ENCODE measurements around the gene PTPRG. TPM values are rescaled to one million over a fixed set of nuclear protein-coding genes. Genes with fewer than 3 reads are reported as not detected.

The PTPRG gene
- total RNA-seq, 1 donor from 2014 or later, result 3.7 TPM

DNA sequence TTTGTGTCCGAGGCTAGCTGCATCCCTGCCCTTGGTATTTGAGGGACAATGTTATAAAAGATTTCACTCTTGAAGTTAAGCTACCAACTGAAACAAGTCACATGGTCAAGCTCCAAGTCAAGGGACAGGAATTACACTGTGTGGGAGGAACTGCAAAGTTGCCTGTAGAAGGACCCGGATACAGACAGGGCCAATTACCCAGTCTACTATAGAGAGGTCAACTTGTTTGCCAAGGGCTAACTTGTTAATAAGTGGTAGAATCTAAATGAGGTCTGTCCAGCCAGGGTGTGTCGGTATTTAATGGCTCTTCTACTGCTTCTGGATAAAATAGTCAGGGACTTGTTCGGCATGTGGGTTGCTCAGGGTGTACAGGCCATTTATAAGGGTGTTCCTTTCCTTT is 55.7 kb downstream of the PTPRG start:
- Mint-ChIP-seq H3K9me3 (no peaks in the 10 kb centered on the region), H3K4me1 (ENCODE audit: low read depth) (no peaks in the 10 kb centered on the region), H3K27me3 (ENCODE audit: insufficient read depth) (peaks cover 7% of the 10 kb centered on the region), H3K27ac (no peak overlapping the region), H3K4me3 (no peak overlapping the region), H3K36me3 (ENCODE audit: low read depth) (no peaks in the 10 kb centered on the region)
- no peak for DNase-seq (ENCODE audit: low spot score)
- intact Hi-C loops (cut with micrococcal nuclease), result no loop called here

DNA sequence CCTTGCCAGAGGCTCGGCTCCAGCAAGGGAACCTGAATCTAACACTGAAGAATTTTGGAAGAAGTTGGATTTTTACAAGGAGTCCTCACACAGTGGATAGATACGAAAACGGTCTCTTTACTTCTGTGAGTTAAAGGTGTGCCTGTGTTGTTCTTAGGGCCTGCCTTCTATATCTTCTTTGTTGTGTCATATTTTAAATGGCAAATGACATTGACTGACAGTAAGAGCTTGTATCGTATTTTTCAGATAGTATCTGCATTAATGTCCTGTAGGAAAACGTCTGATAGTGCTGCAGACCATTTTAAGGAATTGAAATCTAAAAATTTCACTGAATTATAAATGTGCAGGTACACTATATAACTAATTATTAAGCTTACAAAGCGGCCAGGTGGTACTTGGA is 56.3 kb downstream of the PTPRG start:
- H3K36me3 Mint-ChIP-seq (ENCODE audit: low read depth), result no peaks in the 10 kb centered on the region
- no peak overlapping the region for H3K4me3 Mint-ChIP-seq

DNA sequence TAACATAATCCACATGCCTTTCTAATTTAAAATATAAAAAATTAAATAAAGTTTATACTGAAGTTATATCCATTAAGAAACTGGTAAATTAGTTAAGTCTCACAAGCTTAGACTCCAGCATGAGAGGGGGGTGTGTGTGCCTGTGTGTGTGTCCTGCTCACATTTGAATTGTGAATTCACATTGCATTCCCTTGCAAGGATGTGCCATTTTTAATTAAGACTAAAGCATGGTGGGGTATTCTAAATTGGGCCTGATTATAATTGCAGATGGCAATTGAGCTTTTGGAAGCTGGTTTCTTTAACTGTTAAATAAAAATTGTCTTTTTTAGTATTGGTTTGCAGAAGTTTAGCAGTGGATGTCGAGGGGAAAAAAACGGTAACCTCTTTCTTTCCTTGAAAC is 56.9 kb downstream of the PTPRG start:
- Mint-ChIP-seq H3K27me3 (ENCODE audit: insufficient read depth) (peaks cover 8% of the 10 kb centered on the region), H3K4me1 (ENCODE audit: low read depth) (no peaks in the 10 kb centered on the region), H3K4me3 (no peak overlapping the region), H3K9me3 (no peaks in the 10 kb centered on the region), H3K27ac (no peak overlapping the region), H3K36me3 (ENCODE audit: low read depth) (no peaks in the 10 kb centered on the region)
- DNase-seq (ENCODE audit: low spot score), result no peak
- intact Hi-C loops (cut with micrococcal nuclease), result no loop called here

More for the DNA sequence above, 56.3 kb downstream of the PTPRG start:
- intact Hi-C loops (cut with micrococcal nuclease), result no loop called here
- Mint-ChIP-seq H3K4me1 (ENCODE audit: low read depth) (no peaks in the 10 kb centered on the region), H3K27me3 (ENCODE audit: insufficient read depth) (peaks cover 7% of the 10 kb centered on the region), H3K27ac (no peak overlapping the region), H3K9me3 (no peaks in the 10 kb centered on the region)
- no peak for DNase-seq (ENCODE audit: low spot score)

DNA sequence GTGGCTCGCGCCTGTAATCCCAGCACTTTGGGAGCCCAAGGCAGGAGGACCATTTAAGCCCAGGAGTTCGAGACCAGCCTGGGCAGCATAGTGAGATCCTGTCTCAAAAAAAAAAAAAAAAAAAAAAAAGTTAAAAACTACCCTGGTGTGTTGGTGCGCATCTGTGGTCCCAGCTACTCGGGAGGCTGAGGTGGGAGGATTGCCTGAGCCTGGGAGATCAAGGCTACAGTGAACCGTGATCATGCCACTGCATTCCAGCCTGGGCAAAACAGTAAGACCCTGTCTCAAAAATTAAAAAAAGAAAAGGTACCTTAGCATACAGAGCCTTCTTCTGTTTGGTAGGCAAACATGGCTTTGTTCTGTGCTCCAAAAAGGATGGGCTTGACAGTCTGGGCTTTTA is 57.5 kb downstream of the PTPRG start:
- no peaks in the 10 kb centered on the region for H3K36me3 Mint-ChIP-seq (ENCODE audit: low read depth)
- H3K4me3 Mint-ChIP-seq, result no peak overlapping the region
- no peaks in the 10 kb centered on the region for H3K9me3 Mint-ChIP-seq
- no peaks in the 10 kb centered on the region for H3K4me1 Mint-ChIP-seq (ENCODE audit: low read depth)
- DNase-seq (ENCODE audit: low spot score), result no peak
- intact Hi-C loops (cut with micrococcal nuclease), result no loop called here
- no peak overlapping the region for H3K27ac Mint-ChIP-seq
- H3K27me3 Mint-ChIP-seq (ENCODE audit: insufficient read depth), result peaks cover 8% of the 10 kb centered on the region

DNA sequence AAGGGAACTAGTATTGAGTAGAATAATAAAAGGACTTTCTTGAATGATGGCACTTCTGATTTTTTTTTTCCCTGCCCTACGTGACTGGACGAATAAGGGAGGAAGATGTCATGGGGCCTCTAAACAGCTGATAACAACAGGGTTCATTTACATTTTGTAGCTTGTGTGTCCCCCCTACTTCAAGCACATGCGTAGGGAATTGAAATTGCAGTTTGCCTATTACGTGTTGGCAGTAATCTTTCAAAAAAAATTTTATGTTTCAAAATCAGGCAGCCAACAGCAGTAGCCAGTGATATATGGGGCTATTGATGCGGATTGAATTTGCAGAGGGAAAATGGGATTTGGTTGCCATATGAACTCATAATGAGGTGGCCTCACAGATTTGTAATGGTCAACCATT is 58.7 kb downstream of the PTPRG start:
- no peak overlapping the region for H3K4me3 Mint-ChIP-seq
- H3K27me3 Mint-ChIP-seq (ENCODE audit: insufficient read depth), result peaks cover 5% of the 10 kb centered on the region
- H3K9me3 Mint-ChIP-seq, result no peaks in the 10 kb centered on the region
- H3K4me1 Mint-ChIP-seq (ENCODE audit: low read depth), result no peaks in the 10 kb centered on the region
- intact Hi-C loops (cut with micrococcal nuclease), result no loop called here
- H3K27ac Mint-ChIP-seq, result no peak overlapping the region
- no peaks in the 10 kb centered on the region for H3K36me3 Mint-ChIP-seq (ENCODE audit: low read depth)
- DNase-seq (ENCODE audit: low spot score), result no peak

DNA sequence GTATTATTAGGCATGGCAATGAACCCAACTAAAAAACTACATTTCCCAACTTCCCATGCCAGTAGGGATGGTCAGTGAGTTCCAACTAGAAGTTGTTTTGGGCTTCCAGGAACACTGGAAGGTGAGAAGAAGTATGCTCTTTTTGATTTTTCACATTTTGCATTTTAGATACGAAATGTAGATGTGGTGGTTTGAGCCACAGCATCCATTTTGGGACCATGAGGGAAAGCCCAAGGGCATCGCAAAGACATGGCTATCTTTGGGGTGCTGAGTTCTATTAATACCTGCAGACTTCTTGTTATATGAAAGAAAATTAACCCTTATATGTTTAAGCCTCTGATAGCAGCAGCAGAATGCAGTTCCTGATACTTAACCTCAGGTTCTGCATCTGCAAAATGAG is 62.9 kb downstream of the PTPRG start:
- no peak for DNase-seq (ENCODE audit: low spot score)
- H3K4me3 Mint-ChIP-seq, result no peak overlapping the region
- H3K27ac Mint-ChIP-seq, result no peak overlapping the region
- peaks cover 5% of the 10 kb centered on the region for H3K27me3 Mint-ChIP-seq (ENCODE audit: insufficient read depth)
- H3K36me3 Mint-ChIP-seq (ENCODE audit: low read depth), result no peaks in the 10 kb centered on the region
- H3K4me1 Mint-ChIP-seq (ENCODE audit: low read depth), result no peaks in the 10 kb centered on the region
- intact Hi-C loops (cut with micrococcal nuclease), result no loop called here
- no peaks in the 10 kb centered on the region for H3K9me3 Mint-ChIP-seq

DNA sequence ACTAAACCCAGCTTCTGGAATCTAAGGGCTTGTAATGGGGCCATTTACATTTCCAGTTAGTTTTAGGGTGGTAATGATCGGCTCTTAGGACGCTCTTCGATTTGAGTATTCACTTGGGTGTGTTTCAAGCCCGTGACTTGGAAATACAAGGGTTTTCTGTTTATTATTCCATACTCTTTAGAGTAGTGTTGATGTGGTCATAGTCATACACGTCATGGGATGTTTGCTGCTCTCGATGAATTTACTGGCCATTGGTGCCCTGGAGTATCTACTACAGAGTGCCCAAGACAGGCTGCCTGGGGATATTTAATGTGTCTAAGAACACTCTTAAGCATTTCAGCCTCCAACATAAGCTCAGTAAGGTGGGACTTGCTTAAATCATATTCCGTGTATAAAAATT is 64.1 kb downstream of the PTPRG start:
- H3K36me3 Mint-ChIP-seq (ENCODE audit: low read depth), result no peaks in the 10 kb centered on the region
- H3K27me3 Mint-ChIP-seq (ENCODE audit: insufficient read depth), result peaks cover 1% of the 10 kb centered on the region
- no peak overlapping the region for H3K4me3 Mint-ChIP-seq
- no peak overlapping the region for H3K27ac Mint-ChIP-seq
- DNase-seq (ENCODE audit: low spot score), result no peak
- intact Hi-C loops (cut with micrococcal nuclease), result no loop called here
- no peaks in the 10 kb centered on the region for H3K9me3 Mint-ChIP-seq
- no peaks in the 10 kb centered on the region for H3K4me1 Mint-ChIP-seq (ENCODE audit: low read depth)

DNA sequence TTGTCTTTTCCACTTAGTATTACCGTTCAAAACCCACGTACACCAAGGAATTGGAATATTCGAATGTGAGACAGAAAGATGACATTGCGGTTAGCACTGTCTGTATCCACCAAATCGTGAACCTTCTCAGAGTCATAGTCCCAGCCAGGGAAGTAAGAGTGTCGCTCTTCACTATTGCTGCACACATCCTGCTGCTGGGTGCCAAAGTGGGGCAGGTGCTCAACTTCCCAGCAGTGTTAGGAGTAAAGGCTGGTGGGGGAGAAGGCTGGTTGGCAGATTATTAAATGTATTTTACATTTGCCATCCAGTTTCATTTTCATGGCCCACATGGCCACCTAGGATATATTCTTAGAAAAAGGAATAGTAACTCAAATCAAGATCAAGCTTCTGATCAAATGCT is 65.1 kb downstream of the PTPRG start:
- Mint-ChIP-seq H3K27me3 (ENCODE audit: insufficient read depth) (peaks cover 1% of the 10 kb centered on the region), H3K27ac (no peak overlapping the region), H3K36me3 (ENCODE audit: low read depth) (no peaks in the 10 kb centered on the region), H3K4me1 (ENCODE audit: low read depth) (no peaks in the 10 kb centered on the region), H3K4me3 (no peak overlapping the region), H3K9me3 (no peaks in the 10 kb centered on the region)
- DNase-seq (ENCODE audit: low spot score), result no peak
- intact Hi-C loops (cut with micrococcal nuclease), result no loop called here

DNA sequence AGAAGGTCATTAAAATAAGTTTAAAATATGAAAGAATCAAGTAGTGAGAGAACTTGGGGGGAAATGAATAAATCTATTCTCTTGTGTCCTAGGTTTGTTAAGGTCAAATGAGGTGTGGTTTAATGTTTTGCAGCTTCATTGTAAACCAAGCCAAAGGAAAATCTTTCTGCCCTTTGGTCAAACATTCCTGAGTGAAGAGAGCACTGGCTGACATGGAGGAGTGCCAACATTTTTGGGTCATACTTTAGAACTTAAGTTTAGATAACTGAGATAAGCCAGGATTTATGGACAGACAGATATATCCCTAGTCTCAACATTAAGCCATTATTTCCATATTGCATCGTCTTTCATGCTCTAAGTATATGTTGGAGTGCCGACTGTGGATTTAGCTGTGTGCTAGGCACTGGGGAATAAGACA is 66.4 kb downstream of the PTPRG start:
- Mint-ChIP-seq H3K4me3 (no peak overlapping the region), H3K9me3 (no peaks in the 10 kb centered on the region), H3K27ac (no peak overlapping the region), H3K4me1 (ENCODE audit: low read depth) (no peaks in the 10 kb centered on the region), H3K27me3 (ENCODE audit: insufficient read depth) (peaks cover 1% of the 10 kb centered on the region), H3K36me3 (ENCODE audit: low read depth) (no peaks in the 10 kb centered on the region)
- intact Hi-C loops (cut with micrococcal nuclease), result no loop called here
- DNase-seq (ENCODE audit: low spot score), result no peak

DNA sequence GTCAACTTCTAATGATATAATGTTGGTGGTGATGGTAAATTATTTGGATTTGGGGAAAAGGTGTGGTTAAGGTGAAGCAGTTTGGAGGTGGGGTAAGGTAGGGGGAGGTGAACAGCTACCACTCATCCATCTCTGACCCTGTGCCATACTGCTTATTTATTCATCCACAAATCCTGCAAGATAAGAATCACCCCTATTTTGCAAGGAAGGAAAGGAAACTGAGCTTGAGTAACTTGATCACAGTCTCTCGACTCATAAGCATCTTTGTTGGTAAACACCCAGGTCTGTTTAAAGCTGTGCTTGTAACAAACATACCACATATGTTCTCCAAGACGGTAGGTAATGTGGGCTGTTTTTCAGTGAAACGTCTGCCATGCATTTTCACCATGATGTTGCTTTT is 67.3 kb downstream of the PTPRG start:
- Mint-ChIP-seq H3K4me1 (ENCODE audit: low read depth) (no peaks in the 10 kb centered on the region), H3K9me3 (peaks cover 3% of the 10 kb centered on the region), H3K27me3 (ENCODE audit: insufficient read depth) (peaks cover 2% of the 10 kb centered on the region), H3K36me3 (ENCODE audit: low read depth) (no peaks in the 10 kb centered on the region), H3K4me3 (no peak overlapping the region), H3K27ac (no peak overlapping the region)
- intact Hi-C loops (cut with micrococcal nuclease), result no loop called here
- DNase-seq (ENCODE audit: low spot score), result no peak

DNA sequence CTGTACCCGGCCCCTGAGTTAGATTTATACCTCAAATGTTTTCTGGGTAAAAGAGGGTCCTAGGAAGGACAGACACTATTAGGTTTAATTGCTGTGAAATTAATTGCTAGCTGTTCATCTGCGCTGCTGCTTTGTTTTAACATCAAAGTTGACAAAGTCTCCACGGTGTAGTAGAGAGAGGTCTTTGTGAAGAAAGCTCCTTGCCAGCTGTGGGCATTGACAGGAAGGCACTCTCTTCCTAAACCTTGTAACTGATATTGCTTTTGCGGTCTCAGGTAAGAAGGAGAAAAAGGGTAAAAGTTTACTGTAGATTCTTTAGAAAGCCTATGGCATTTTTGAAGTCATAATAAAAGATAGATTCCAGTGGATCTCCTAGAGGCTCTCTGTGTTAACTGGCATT is 68.1 kb downstream of the PTPRG start:
- no peak overlapping the region for H3K4me3 Mint-ChIP-seq
- no peak for DNase-seq (ENCODE audit: low spot score)
- intact Hi-C loops (cut with micrococcal nuclease), result no loop called here
- H3K9me3 Mint-ChIP-seq, result peaks cover 4% of the 10 kb centered on the region
- no peaks in the 10 kb centered on the region for H3K4me1 Mint-ChIP-seq (ENCODE audit: low read depth)
- no peaks in the 10 kb centered on the region for H3K36me3 Mint-ChIP-seq (ENCODE audit: low read depth)
- H3K27ac Mint-ChIP-seq, result no peak overlapping the region
- H3K27me3 Mint-ChIP-seq (ENCODE audit: insufficient read depth), result peaks cover 2% of the 10 kb centered on the region

DNA sequence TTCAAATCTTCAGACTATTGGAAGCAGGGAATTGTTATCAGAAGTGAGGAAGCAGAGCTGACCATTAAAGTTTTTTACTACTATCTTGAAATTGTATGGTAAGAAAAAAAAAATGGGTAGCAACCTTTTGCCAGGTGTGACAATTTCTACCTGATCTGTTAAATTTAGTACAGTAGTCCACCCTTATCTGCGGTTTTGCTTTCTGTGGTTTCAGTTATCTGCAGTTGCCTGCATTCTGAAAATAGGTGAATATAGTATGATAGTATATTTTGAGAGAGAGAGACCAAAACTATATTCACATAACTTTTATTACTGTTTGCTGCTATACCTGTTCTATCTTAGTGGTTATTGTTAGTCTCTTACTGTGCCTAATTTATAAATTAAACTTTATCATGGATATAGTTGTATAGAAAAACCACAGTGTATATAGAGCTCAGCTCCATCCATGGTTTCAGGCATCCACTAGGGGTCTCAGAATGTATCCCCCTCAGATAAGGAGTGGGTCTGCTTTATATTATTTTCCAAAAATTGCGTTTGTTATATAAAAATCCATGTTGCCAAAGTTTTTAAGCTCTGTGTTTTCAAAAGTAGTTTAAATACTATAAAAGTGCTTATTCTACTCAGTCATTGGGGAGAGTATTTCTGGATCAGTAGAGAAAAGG is 69.9 kb downstream of the PTPRG start:
- H3K27me3 Mint-ChIP-seq (ENCODE audit: insufficient read depth), result peaks cover 2% of the 10 kb centered on the region
- no peaks in the 10 kb centered on the region for H3K36me3 Mint-ChIP-seq (ENCODE audit: low read depth)
- no peak overlapping the region for H3K27ac Mint-ChIP-seq
- no peak for DNase-seq (ENCODE audit: low spot score)
- no peaks in the 10 kb centered on the region for H3K4me1 Mint-ChIP-seq (ENCODE audit: low read depth)
- intact Hi-C loops (cut with micrococcal nuclease), result no loop called here
- H3K9me3 Mint-ChIP-seq, result peaks cover 4% of the 10 kb centered on the region
- no peak overlapping the region for H3K4me3 Mint-ChIP-seq

DNA sequence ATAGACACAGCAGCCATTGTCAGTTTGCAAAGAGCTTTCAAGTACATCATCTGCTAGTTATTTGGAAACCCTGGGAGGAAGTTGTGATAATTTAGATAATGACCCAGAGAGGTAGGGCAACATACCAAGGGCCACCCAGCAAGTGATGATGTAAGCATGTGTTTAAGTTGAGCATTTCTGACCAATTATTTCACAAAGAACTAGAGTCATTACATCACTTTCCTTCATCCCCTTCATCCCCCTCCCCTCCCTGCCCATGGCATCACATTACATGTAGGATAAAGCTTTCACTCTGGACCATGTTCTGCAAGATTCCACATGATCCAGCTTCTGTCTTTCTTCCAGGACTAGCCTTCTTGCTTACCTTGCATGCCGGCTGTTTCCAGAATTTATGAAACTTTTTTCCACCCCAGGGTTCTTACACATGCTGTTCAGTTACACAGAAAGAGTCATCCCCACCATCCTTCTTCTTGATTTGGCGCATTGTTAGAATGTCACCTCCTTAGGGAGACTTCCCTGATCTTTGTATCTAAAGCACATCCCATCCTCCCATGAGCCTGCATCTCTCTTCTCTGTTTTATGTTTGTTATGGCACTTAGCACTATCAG is 71.3 kb downstream of the PTPRG start:
- Mint-ChIP-seq H3K27me3 (ENCODE audit: insufficient read depth) (peaks cover 2% of the 10 kb centered on the region), H3K4me1 (ENCODE audit: low read depth) (no peaks in the 10 kb centered on the region), H3K36me3 (ENCODE audit: low read depth) (no peaks in the 10 kb centered on the region), H3K9me3 (peaks cover 4% of the 10 kb centered on the region), H3K4me3 (no peak overlapping the region), H3K27ac (no peak overlapping the region)
- intact Hi-C loops (cut with micrococcal nuclease), result no loop called here
- no peak for DNase-seq (ENCODE audit: low spot score)

DNA sequence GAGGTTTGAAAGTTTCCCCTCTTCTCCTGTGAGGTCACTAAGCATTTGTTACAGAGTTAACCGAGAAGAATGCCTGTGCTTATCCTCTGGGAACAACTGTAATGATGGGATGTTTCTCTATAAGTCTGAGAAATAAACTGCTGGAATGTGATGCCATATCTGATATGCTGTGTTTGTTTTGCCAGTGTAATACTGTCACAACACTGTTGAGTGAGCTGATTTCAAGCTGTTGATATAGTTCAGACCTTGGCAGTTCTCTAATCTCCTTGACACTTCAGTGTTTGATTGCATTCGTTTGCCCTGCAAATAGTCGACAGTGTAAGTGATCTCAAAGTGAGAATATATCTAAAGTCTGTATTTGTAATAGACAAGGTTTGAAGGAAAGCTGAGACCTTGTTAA is 73.3 kb downstream of the PTPRG start:
- Mint-ChIP-seq H3K4me1 (ENCODE audit: low read depth) (no peaks in the 10 kb centered on the region), H3K36me3 (ENCODE audit: low read depth) (no peaks in the 10 kb centered on the region), H3K9me3 (peaks cover 4% of the 10 kb centered on the region), H3K4me3 (no peak overlapping the region), H3K27ac (no peak overlapping the region), H3K27me3 (ENCODE audit: insufficient read depth) (peaks cover 2% of the 10 kb centered on the region)
- intact Hi-C loops (cut with micrococcal nuclease), result no loop called here
- DNase-seq (ENCODE audit: low spot score), result no peak

Measured in activated T-helper 1 cell treated with anti-CD3 and anti-CD28 coated beads, Interleukin-12 subunit alpha, Interleukin-12 subunit beta, Interleukin-2, Interleukin-4 antibody, amounts not matched to agents 30 ng/mL and 10 ng/mL and 1 ng/mL, durations not matched to agents 14 hours and 24 hours and 36 hours (primary cell).